Astrocyte (in vitro differentiated cells and primary cell): ENCODE data around the gene SLCO4A1. TPM values are rescaled to one million over a fixed set of nuclear protein-coding genes. Genes with fewer than 3 reads are reported as not detected.
A peak's percentile ranks its signal among the peaks of the same experiment; 100 is the strongest.

Source experiments
- DNase-seq: peaks from one replicate; pipeline ENCODE4 v3.0.0-alpha.2; 2010; ENCODE audit warnings: low read depth
- FAIRE-seq: peaks from 2 replicates; lab custom pipeline; 2011; peaks lifted over from hg19 to GRCh38; lab: Jason Lieb, UNC
- H2AFZ ChIP-seq: 2 replicates; pipeline ENCODE4 v1.6.0; 2012; ENCODE audit warnings: low read depth, low read length, inconsistent platforms
- H3K27ac ChIP-seq: 2 replicates; pipeline ENCODE4 v1.5.1; 2011; ENCODE audit warnings: low read depth, low read length, inconsistent platforms
- H3K27me3 ChIP-seq: 2 replicates; pipeline ENCODE4 v1.6.0; 2011; ENCODE audit warnings: low read length, inconsistent platforms; ENCODE audit not compliant: insufficient read depth
- H3K36me3 ChIP-seq: 2 replicates; pipeline ENCODE4 v1.5.1; 2011; ENCODE audit warnings: low read length, inconsistent platforms; ENCODE audit not compliant: insufficient read depth
- H3K4me1 ChIP-seq: 2 replicates; pipeline ENCODE4 v1.5.1; 2011; ENCODE audit warnings: low read length, inconsistent platforms; ENCODE audit not compliant: insufficient read depth
- H3K4me2 ChIP-seq: 2 replicates; pipeline ENCODE4 v1.6.0; 2012; ENCODE audit warnings: low read length, inconsistent platforms
- H3K4me3 ChIP-seq: 2 replicates; pipeline ENCODE4 v1.5.1; 2011; ENCODE audit warnings: low read depth, mild to moderate bottlenecking, low read length, inconsistent platforms; ENCODE audit not compliant: insufficient read depth
- H3K79me2 ChIP-seq: 2 replicates; pipeline ENCODE4 v1.6.0; 2012; ENCODE audit warnings: mild to moderate bottlenecking, low read length, inconsistent platforms; ENCODE audit not compliant: insufficient read depth
- H3K9ac ChIP-seq: 2 replicates; pipeline ENCODE4 v1.6.0; 2012; ENCODE audit warnings: mild to moderate bottlenecking, low read length, inconsistent platforms
- H3K9me3 ChIP-seq: 2 replicates; pipeline ENCODE4 v1.5.1; 2012; ENCODE audit warnings: low read depth, mild to moderate bottlenecking, low read length, inconsistent platforms; ENCODE audit not compliant: insufficient read depth
- H4K20me1 ChIP-seq: 2 replicates; pipeline ENCODE4 v1.6.0; 2012; ENCODE audit warnings: low read length, inconsistent platforms; ENCODE audit not compliant: insufficient read depth
- H3K27ac Mint-ChIP-seq: one replicate; pipeline ENCODE4 v1.8.0; 2021; ENCODE audit warnings: mild to moderate bottlenecking, mixed read lengths; ENCODE audit not compliant: unreplicated experiment
- H3K27me3 Mint-ChIP-seq: one replicate; pipeline ENCODE4 v1.8.0; 2021; ENCODE audit warnings: low read depth, mixed read lengths; ENCODE audit not compliant: unreplicated experiment
- H3K36me3 Mint-ChIP-seq: one replicate; pipeline ENCODE4 v1.8.0; 2021; ENCODE audit warnings: low read depth, mixed read lengths; ENCODE audit not compliant: unreplicated experiment
- H3K4me1 Mint-ChIP-seq: one replicate; pipeline ENCODE4 v1.8.0; 2021; ENCODE audit warnings: low read depth, mixed read lengths; ENCODE audit not compliant: unreplicated experiment
- H3K4me3 Mint-ChIP-seq: one replicate; pipeline ENCODE4 v1.8.0; 2021; ENCODE audit warnings: mild to moderate bottlenecking, moderate library complexity, mixed read lengths; ENCODE audit not compliant: unreplicated experiment
- H3K9me3 Mint-ChIP-seq: one replicate; pipeline ENCODE4 v1.8.0; 2021; ENCODE audit warnings: mild to moderate bottlenecking, mixed read lengths; ENCODE audit not compliant: unreplicated experiment
- EZH2 ChIP-seq: IDR thresholded peaks from 2 replicates; pipeline ENCODE4 v1.6.1; 2012; ENCODE audit warnings: mild to moderate bottlenecking, low read length, inconsistent platforms; ENCODE audit not compliant: insufficient read depth
- total RNA-seq: library from RNA; stranded (reverse); gene quantifications from 2 replicates; pipeline ENCODE4 v1.2.1, GENCODE V29; 2021
- TF ChIP-seq, protein P1 (sequence below): IDR thresholded peaks from 2 replicates; pipeline ENCODE4 v1.5.1; 2011; ENCODE audit warnings: low read depth, mild to moderate bottlenecking, inconsistent platforms, low read length, moderate library complexity; ENCODE audit not compliant: insufficient read depth

Gene SLCO4A1
- total RNA-seq, 1 donor from 2014 or later = 0.43 TPM

DNA sequence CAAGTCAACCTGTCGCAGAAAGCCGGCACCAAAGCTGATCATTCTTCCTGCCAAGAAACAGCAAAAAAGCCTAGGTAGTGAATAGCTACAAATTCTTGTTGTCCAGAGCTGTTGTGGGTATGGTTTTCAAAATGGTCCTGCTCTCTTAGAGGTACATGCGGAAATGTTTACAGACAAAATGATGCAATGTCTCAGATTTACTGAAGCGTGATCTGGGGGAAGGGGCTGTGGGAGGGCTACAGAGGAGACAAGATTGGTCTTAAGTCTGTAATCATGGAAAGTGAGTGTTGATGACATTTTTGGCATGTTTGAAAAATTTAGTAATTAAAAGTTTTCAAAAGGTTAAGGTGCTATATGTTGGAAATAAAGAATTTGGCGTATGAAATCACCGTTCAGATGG, 72.5 kb downstream of the SLCO4A1 start:
- TF ChIP-seq, protein P1, sequence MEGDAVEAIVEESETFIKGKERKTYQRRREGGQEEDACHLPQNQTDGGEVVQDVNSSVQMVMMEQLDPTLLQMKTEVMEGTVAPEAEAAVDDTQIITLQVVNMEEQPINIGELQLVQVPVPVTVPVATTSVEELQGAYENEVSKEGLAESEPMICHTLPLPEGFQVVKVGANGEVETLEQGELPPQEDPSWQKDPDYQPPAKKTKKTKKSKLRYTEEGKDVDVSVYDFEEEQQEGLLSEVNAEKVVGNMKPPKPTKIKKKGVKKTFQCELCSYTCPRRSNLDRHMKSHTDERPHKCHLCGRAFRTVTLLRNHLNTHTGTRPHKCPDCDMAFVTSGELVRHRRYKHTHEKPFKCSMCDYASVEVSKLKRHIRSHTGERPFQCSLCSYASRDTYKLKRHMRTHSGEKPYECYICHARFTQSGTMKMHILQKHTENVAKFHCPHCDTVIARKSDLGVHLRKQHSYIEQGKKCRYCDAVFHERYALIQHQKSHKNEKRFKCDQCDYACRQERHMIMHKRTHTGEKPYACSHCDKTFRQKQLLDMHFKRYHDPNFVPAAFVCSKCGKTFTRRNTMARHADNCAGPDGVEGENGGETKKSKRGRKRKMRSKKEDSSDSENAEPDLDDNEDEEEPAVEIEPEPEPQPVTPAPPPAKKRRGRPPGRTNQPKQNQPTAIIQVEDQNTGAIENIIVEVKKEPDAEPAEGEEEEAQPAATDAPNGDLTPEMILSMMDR = no peak
- no peak for TF ChIP-seq EZH2
- Mint-ChIP-seq H3K4me1 (peaks cover 12% of the 10 kb centered on the region), H3K4me3 (no peak overlapping the region), H3K27me3 (peaks cover 63% of the 10 kb centered on the region), H3K9me3 (peaks cover 22% of the 10 kb centered on the region), H3K27ac (no peak overlapping the region), H3K36me3 (peaks cover 6% of the 10 kb centered on the region)
- no peak overlapping the region for H2AFZ ChIP-seq
- H3K4me2 ChIP-seq = no peak overlapping the region
- H3K36me3 ChIP-seq = no peaks in the 10 kb centered on the region
- no peaks in the 10 kb centered on the region for H3K79me2 ChIP-seq
- no peaks in the 10 kb centered on the region for H3K4me1 ChIP-seq
- no peak overlapping the region for H3K9ac ChIP-seq
- no peak for FAIRE-seq
- DNase-seq = no peak
- H3K27me3 ChIP-seq = peaks cover 27% of the 10 kb centered on the region
- H3K27ac ChIP-seq = no peak overlapping the region
- H4K20me1 ChIP-seq = no peaks in the 10 kb centered on the region
- no peak overlapping the region for H3K4me3 ChIP-seq
- H3K9me3 ChIP-seq = peaks cover 7% of the 10 kb centered on the region

DNA sequence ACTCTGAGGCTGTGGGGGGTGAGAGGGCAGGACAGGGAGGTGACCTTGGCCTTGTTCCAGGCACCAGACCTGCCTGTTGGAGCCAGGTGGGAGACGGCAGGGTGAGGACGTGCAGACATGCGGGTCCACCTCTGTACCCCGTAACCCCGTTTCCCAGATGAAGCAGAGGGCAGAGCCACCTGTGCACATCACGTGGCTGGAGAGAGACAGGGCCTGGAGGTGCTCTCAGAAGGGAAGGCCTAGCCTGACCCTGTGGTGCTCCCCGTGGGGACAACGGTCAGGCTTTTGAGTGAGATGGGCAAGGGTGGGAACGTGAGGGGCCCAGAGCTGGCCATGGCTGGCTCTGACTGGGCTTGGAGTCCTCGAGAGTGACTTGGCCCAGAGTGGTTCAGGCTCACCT, 72.9 kb downstream of the SLCO4A1 start:
- Histone ChIP-seq H3K9me3 (peaks cover 7% of the 10 kb centered on the region), H3K4me2 (no peak overlapping the region), H3K27me3 (peaks cover 23% of the 10 kb centered on the region), H3K4me1 (no peaks in the 10 kb centered on the region), H3K27ac (no peak overlapping the region), H3K36me3 (no peaks in the 10 kb centered on the region), H3K9ac (no peak overlapping the region), H3K4me3 (no peak overlapping the region), H2AFZ (no peak overlapping the region), H4K20me1 (no peaks in the 10 kb centered on the region), H3K79me2 (no peaks in the 10 kb centered on the region)
- Mint-ChIP-seq H3K4me3 (no peak overlapping the region), H3K27ac (no peak overlapping the region), H3K4me1 (peaks cover 12% of the 10 kb centered on the region), H3K36me3 (peaks cover 6% of the 10 kb centered on the region), H3K27me3 (peaks cover 59% of the 10 kb centered on the region), H3K9me3 (peaks cover 22% of the 10 kb centered on the region)
- TF ChIP-seq, protein P1 = no peak
- no peak for TF ChIP-seq EZH2
- no peak for DNase-seq
- FAIRE-seq = no peak

DNA sequence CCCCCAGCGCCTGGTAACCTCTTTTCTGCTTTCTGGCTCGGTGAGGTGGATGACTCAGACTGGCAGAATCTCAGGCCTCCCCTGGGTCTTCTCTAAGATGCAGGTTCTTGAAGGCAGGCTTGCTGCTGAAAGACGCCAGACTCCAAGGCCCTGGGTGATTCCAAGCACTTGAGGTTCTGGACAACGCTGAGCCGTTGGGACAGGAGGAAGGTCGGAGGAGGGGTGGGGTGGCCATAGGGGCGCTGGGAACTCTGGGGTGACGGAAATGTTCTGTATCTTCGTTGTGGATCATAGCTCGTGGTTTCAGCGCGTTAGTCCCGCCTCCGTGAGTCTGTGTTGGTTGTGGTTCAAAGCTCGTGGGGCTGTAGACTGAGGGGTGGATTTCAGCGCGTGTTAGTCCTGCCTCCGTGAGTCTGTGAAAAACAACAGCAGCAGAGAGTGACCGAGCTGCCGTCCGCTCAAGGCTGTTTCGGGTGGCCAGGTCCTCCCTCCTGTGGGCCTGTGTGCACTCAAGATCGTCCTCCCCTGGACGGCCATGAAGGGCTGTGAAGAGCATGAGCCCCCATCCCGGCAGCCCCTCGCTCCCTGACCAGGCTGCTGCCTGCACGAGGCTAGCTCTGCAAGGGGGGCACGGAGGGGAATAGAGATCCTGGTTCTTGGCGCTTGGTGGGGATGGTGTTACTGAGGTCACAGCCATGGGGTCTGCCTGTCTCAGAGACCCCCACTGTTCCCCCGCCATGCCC, 74.1 kb downstream of the SLCO4A1 start:
- Histone ChIP-seq H4K20me1 (no peaks in the 10 kb centered on the region), H3K9me3 (peaks cover 10% of the 10 kb centered on the region), H3K4me3 (no peak overlapping the region), H3K4me1 (no peaks in the 10 kb centered on the region), H3K27me3 (peaks cover 15% of the 10 kb centered on the region), H3K9ac (no peak overlapping the region), H3K36me3 (no peaks in the 10 kb centered on the region), H2AFZ (no peak overlapping the region), H3K4me2 (peak overlapping the region; percentile 36), H3K79me2 (no peaks in the 10 kb centered on the region), H3K27ac (no peak overlapping the region)
- Mint-ChIP-seq H3K27me3 (peaks cover 55% of the 10 kb centered on the region), H3K9me3 (peaks cover 25% of the 10 kb centered on the region), H3K36me3 (peaks cover 6% of the 10 kb centered on the region), H3K27ac (no peak overlapping the region), H3K4me1 (peaks cover 12% of the 10 kb centered on the region), H3K4me3 (peak overlapping the region; percentile 42)
- TF ChIP-seq, protein P1 = no peak
- TF ChIP-seq EZH2 = no peak
- no peak for DNase-seq
- FAIRE-seq = no peak
